Measurements from ENCODE around the gene KIF6.

Gene KIF6

DNA sequence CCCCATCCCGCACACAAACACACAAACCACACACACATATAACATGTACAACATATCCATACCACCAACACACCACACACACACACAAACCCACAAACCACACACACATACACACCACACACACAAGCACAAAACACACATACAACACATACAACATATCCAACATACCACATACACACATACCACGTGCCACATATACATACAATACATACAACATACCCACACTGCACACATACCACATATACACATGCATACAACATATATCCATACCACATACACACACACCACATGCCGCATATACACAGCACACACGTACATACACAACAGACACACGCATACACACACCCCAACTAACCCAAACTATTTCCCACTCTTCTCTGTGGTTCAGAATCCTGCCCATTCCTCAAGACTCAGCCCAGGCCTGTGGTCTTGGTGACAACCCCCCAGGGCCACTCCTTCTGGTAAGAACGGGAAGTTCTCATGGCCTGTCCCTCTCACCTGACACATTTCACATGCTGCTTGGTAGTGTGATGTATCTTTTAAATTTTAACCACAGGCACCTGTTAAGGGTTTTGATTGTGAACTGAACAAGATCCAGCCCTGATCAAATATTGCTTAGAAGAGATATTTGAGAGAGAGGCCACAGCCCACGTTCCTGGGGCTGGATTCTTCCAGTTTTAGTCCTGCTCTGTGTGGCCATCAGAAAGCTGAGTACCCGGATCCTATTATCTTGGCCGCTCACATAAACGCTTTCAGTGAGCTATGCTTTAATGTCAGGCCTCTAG lies 346.8 kb downstream of the KIF6 start:
- Histone ChIP-seq H3K4me3 (ENCODE audit: low read depth, low read length) (no peak overlapping the region), H3K4me1 (ENCODE audit: control insufficient read depth, insufficient read depth, low read length) (no peaks in the 10 kb centered on the region), H3K36me3 (ENCODE audit: control insufficient read depth in 2 of 2, insufficient read depth in 1 of 2, low read length in 2 of 2) (no peaks in the 10 kb centered on the region), H3K27ac (ENCODE audit: extremely low read depth, low read depth, low read length) (no peak overlapping the region), H3K9me3 (ENCODE audit: control insufficient read depth, insufficient read depth, low read depth, low read length) (no peaks in the 10 kb centered on the region)
- TF ChIP-seq, protein P1, sequence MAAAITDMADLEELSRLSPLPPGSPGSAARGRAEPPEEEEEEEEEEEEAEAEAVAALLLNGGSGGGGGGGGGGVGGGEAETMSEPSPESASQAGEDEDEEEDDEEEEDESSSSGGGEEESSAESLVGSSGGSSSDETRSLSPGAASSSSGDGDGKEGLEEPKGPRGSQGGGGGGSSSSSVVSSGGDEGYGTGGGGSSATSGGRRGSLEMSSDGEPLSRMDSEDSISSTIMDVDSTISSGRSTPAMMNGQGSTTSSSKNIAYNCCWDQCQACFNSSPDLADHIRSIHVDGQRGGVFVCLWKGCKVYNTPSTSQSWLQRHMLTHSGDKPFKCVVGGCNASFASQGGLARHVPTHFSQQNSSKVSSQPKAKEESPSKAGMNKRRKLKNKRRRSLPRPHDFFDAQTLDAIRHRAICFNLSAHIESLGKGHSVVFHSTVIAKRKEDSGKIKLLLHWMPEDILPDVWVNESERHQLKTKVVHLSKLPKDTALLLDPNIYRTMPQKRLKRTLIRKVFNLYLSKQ (tag by site-specific recombination; IDR thresholded peaks at IDR 0.05; ENCODE audit: borderline replicate concordance), result no peak
- TF ChIP-seq SALL2 (tag by site-specific recombination; IDR thresholded peaks at IDR 0.05; ENCODE audit: borderline replicate concordance) (0 out of 2 replicates have a peak, but pooled peaks have one; percentile 39), REPIN1 (tag by site-specific recombination; IDR thresholded peaks at IDR 0.05; ENCODE audit: low read depth) (no peak), ZNF670 (tag by site-specific recombination; IDR thresholded peaks at IDR 0.05; ENCODE audit: low read depth) (0 out of 2 replicates have a peak, but pooled peaks have one; percentile 44), ZNF785 (tag by site-specific recombination; IDR thresholded peaks at IDR 0.05) (0 out of 2 replicates have a peak, but pooled peaks have one; percentile 59), GFI1B (tag by site-specific recombination; IDR thresholded peaks at IDR 0.05) (no peak), YY2 (tag by site-specific recombination; IDR thresholded peaks at IDR 0.05) (no peak), ZNF133 (tag by site-specific recombination; IDR thresholded peaks at IDR 0.05) (no peak), ZNF311 (tag by site-specific recombination; IDR thresholded peaks at IDR 0.05; ENCODE audit: borderline replicate concordance) (no peak)
- TF ChIP-seq, protein P2, sequence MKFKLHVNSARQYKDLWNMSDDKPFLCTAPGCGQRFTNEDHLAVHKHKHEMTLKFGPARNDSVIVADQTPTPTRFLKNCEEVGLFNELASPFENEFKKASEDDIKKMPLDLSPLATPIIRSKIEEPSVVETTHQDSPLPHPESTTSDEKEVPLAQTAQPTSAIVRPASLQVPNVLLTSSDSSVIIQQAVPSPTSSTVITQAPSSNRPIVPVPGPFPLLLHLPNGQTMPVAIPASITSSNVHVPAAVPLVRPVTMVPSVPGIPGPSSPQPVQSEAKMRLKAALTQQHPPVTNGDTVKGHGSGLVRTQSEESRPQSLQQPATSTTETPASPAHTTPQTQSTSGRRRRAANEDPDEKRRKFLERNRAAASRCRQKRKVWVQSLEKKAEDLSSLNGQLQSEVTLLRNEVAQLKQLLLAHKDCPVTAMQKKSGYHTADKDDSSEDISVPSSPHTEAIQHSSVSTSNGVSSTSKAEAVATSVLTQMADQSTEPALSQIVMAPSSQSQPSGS (tag by site-specific recombination; IDR thresholded peaks at IDR 0.05; ENCODE audit: low read depth), result no peak
- TF ChIP-seq, protein P3, sequence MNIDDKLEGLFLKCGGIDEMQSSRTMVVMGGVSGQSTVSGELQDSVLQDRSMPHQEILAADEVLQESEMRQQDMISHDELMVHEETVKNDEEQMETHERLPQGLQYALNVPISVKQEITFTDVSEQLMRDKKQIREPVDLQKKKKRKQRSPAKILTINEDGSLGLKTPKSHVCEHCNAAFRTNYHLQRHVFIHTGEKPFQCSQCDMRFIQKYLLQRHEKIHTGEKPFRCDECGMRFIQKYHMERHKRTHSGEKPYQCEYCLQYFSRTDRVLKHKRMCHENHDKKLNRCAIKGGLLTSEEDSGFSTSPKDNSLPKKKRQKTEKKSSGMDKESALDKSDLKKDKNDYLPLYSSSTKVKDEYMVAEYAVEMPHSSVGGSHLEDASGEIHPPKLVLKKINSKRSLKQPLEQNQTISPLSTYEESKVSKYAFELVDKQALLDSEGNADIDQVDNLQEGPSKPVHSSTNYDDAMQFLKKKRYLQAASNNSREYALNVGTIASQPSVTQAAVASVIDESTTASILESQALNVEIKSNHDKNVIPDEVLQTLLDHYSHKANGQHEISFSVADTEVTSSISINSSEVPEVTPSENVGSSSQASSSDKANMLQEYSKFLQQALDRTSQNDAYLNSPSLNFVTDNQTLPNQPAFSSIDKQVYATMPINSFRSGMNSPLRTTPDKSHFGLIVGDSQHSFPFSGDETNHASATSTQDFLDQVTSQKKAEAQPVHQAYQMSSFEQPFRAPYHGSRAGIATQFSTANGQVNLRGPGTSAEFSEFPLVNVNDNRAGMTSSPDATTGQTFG (tag by site-specific recombination; IDR thresholded peaks at IDR 0.05; ENCODE audit: borderline replicate concordance), result peak; percentile 67; the same call in 1 of the 2 replicates
- ChIA-PET CTCF (interaction anchor here (0.5 to 5.7 kb wide), 19 partner anchors 10 to 1987 kb away, joined by 3 to 49 read pairs (median 4); no protein-coding TSS in a partner anchor), POLR2A (no interaction called here)

DNA sequence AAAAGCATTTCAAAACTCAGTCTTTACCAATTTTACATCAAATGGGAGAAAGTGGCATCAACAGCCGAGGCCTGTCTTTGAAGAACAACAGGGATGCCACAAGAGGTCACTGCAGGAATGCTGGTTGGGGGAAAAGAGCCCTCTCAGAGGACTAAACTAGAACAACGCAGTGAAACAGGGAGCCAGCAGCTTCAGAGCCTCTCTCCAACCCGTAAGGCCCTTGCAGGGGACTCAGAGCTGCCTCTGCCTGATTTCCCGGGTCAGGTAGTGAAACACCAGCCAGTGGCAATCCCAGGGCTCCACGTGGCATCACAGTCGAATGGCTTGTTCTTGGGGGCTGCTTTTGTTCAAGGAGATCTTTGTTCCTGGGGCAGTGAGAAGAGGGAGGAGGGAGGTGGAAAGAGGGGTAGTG lies 347.7 kb downstream of the KIF6 start:
- Histone ChIP-seq H3K27ac (ENCODE audit: extremely low read depth, low read depth, low read length) (no peak overlapping the region), H3K4me3 (ENCODE audit: low read depth, low read length) (no peak overlapping the region), H3K36me3 (ENCODE audit: control insufficient read depth in 2 of 2, insufficient read depth in 1 of 2, low read length in 2 of 2) (no peaks in the 10 kb centered on the region), H3K4me1 (ENCODE audit: control insufficient read depth, insufficient read depth, low read length) (no peaks in the 10 kb centered on the region), H3K9me3 (ENCODE audit: control insufficient read depth, insufficient read depth, low read depth, low read length) (no peaks in the 10 kb centered on the region)
- CTCF ChIA-PET, result interaction anchor here (0.5 to 5.7 kb wide), 21 partner anchors 9 to 1987 kb away, joined by 3 to 49 read pairs (median 4); no protein-coding TSS in a partner anchor
- POLR2A ChIA-PET, result no interaction called here
- TF ChIP-seq ZNF830 (tag by site-specific recombination; IDR thresholded peaks at IDR 0.05; ENCODE audit: low read depth) (no peak), ZNF416 (tag by site-specific recombination; IDR thresholded peaks at IDR 0.05) (no peak), ZNF324 (tag by site-specific recombination; IDR thresholded peaks at IDR 0.05) (no peak), ZNF624 (tag by site-specific recombination; IDR thresholded peaks at IDR 0.05) (no peak), ZNF121 (tag by site-specific recombination; IDR thresholded peaks at IDR 0.05) (no peak), SP2 (tag by site-specific recombination; IDR thresholded peaks at IDR 0.05) (no peak), ZBTB8A (tag by site-specific recombination; IDR thresholded peaks at IDR 0.05) (no peak), SCRT2 (tag by site-specific recombination; IDR thresholded peaks at IDR 0.05) (no peak), ZNF792 (tag by site-specific recombination; IDR thresholded peaks at IDR 0.05) (no peak), ZNF660 (tag by site-specific recombination; IDR thresholded peaks at IDR 0.05) (peak; percentile 57; the same call in 1 of the 2 replicates), ZNF529 (tag by site-specific recombination; IDR thresholded peaks at IDR 0.05; ENCODE audit: insufficient replicate concordance) (no peak), ZNF112 (tag by site-specific recombination; IDR thresholded peaks at IDR 0.05) (no peak)
- TF ChIP-seq, protein P4, sequence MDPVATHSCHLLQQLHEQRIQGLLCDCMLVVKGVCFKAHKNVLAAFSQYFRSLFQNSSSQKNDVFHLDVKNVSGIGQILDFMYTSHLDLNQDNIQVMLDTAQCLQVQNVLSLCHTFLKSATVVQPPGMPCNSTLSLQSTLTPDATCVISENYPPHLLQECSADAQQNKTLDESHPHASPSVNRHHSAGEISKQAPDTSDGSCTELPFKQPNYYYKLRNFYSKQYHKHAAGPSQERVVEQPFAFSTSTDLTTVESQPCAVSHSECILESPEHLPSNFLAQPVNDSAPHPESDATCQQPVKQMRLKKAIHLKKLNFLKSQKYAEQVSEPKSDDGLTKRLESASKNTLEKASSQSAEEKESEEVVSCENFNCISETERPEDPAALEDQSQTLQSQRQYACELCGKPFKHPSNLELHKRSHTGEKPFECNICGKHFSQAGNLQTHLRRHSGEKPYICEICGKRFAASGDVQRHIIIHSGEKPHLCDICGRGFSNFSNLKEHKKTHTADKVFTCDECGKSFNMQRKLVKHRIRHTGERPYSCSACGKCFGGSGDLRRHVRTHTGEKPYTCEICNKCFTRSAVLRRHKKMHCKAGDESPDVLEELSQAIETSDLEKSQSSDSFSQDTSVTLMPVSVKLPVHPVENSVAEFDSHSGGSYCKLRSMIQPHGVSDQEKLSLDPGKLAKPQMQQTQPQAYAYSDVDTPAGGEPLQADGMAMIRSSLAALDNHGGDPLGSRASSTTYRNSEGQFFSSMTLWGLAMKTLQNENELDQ (tag by site-specific recombination; IDR thresholded peaks at IDR 0.05; ENCODE audit: low read depth), result no peak
- TF ChIP-seq, protein P5, sequence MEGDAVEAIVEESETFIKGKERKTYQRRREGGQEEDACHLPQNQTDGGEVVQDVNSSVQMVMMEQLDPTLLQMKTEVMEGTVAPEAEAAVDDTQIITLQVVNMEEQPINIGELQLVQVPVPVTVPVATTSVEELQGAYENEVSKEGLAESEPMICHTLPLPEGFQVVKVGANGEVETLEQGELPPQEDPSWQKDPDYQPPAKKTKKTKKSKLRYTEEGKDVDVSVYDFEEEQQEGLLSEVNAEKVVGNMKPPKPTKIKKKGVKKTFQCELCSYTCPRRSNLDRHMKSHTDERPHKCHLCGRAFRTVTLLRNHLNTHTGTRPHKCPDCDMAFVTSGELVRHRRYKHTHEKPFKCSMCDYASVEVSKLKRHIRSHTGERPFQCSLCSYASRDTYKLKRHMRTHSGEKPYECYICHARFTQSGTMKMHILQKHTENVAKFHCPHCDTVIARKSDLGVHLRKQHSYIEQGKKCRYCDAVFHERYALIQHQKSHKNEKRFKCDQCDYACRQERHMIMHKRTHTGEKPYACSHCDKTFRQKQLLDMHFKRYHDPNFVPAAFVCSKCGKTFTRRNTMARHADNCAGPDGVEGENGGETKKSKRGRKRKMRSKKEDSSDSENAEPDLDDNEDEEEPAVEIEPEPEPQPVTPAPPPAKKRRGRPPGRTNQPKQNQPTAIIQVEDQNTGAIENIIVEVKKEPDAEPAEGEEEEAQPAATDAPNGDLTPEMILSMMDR (tag by site-specific recombination; IDR thresholded peaks at IDR 0.05), result peak; percentile 87
